HCT116 (cell line): ENCODE results near the gene MICA. TPM values are rescaled to one million over a fixed set of nuclear protein-coding genes. Genes with fewer than 3 reads are reported as not detected.

Experiments
- ATAC-seq: fragments of 200-7000 bp; cut with Tn5 transposase; 2 replicates; pipeline ENCODE4 v1.9.1; 2020; ENCODE audit warnings: mild to moderate bottlenecking, moderate library complexity
- BruUV-seq: library from RNA; stranded (reverse); fragments of 400-500 nt; replicated peaks from 2 replicates; lab custom pipeline; 2021; lab: Mats Ljungman, UMichigan
- CTCF ChIA-PET: fragments of 300-600 bp; sonication (Branson Sonifier 250); formaldehyde crosslinking; loops from one replicate; lab custom pipeline; 2021; ENCODE audit warnings: antibody characterized with exemption; lab: Charles Lee
- POLR2A ChIA-PET: fragments of 300-600, 350-600 bp; sonication (Branson Sonifier 250); formaldehyde crosslinking; loops from one replicate; lab custom pipeline; 2021; ENCODE audit warnings: antibody characterized with exemption; lab: Charles Lee
- RAD21 ChIA-PET, 2 experiments: fragments of 300-600 bp; sonication (Branson Sonifier 250); formaldehyde crosslinking; loops; one replicate each; lab custom pipeline; 2023; ENCODE audit warnings: low total read pairs in 2 of 2; ENCODE audit not compliant: uncharacterized antibody in 2 of 2, unreplicated experiment in 2 of 2, low non-redundant PET in 1 of 2; lab: Charles Lee
- DNase-seq: peaks from one replicate; pipeline ENCODE4 v3.0.0-alpha.2; 2010; ENCODE audit warnings: low read depth, low spot score
- H2AFZ ChIP-seq: fragments of 200-600 bp; shearing (Covaris generic), sonication (generic); 2 replicates; pipeline ENCODE4 v1.6.1; 2017; ENCODE audit warnings: low read depth, mixed run types, mixed read lengths, antibody characterized with exemption, low read length; ENCODE audit not compliant: poor library complexity, severe bottlenecking
- H3K27ac ChIP-seq: 2 replicates; pipeline ENCODE4 v1.5.1; 2012; ENCODE audit warnings: low read depth, low read length
- H3K27me3 ChIP-seq: fragments of 200-600 bp; sonication (generic); 2 replicates; pipeline ENCODE4 v1.6.1; 2016; ENCODE audit warnings: mixed run types, low read length, mixed read lengths; ENCODE audit not compliant: insufficient read depth
- H3K36me3 ChIP-seq, 2 experiments: fragments of 200-500 bp in 1 of 2; fragments of 200-600 bp in 1 of 2; sonication (Bioruptor generic) in 1 of 2; sonication (generic) in 1 of 2; 2 replicates each; pipeline versions ENCODE4 v1.5.1 to v1.6.1; 2014 to 2016; ENCODE audit warnings: low read length in 2 of 2, inconsistent platforms in 1 of 2, mixed read lengths in 1 of 2, mixed run types in 1 of 2; ENCODE audit not compliant: insufficient read depth in 2 of 2, control insufficient read depth in 1 of 2
- H3K4me1 ChIP-seq, 2 experiments: fragments of 200-600 bp in 1 of 2; sonication (generic) in 1 of 2; 2 replicates each; pipeline versions ENCODE4 v1.5.1 to v1.6.1; 2012 to 2017; ENCODE audit warnings: low read length in 2 of 2, inconsistent platforms in 1 of 2, mild to moderate bottlenecking in 1 of 2, mixed read lengths in 1 of 2, mixed run types in 1 of 2, moderate library complexity in 1 of 2; ENCODE audit not compliant: insufficient read depth in 2 of 2, control insufficient read depth in 1 of 2
- H3K4me2 ChIP-seq: fragments of 200-600 bp; sonication (generic); 2 replicates; pipeline ENCODE4 v1.6.1; 2017; ENCODE audit warnings: mixed run types, low read length, mixed read lengths
- H3K4me3 ChIP-seq, 2 experiments: fragments of 200-600 bp in 1 of 2; sonication (generic) in 1 of 2; replicated peaks in 1 of 2; 2 replicates each; pipeline ENCODE4 v1.5.1; 2011 to 2016; ENCODE audit warnings: low read length in 2 of 2, control low read depth in 1 of 2, low read depth in 1 of 2, mild to moderate bottlenecking in 1 of 2, mixed read lengths in 1 of 2, mixed run types in 1 of 2
- H3K79me2 ChIP-seq: fragments of 200-600 bp; sonication (generic); 2 replicates; pipeline ENCODE4 v1.6.1; 2017; ENCODE audit warnings: mild to moderate bottlenecking, mixed run types, low read length, moderate library complexity, mixed read lengths; ENCODE audit not compliant: insufficient read depth
- H3K9ac ChIP-seq: fragments of 200-600 bp; sonication (generic); 2 replicates; pipeline ENCODE4 v1.6.1; 2016; ENCODE audit warnings: low read length, mixed read lengths
- H3K9me2 ChIP-seq: fragments of 200-600 bp; sonication (generic), shearing (Covaris generic); 2 replicates; pipeline ENCODE4 v1.6.1; 2017; ENCODE audit warnings: mixed run types, mild to moderate bottlenecking, moderate library complexity; ENCODE audit not compliant: insufficient read depth
- H3K9me3 ChIP-seq, 2 experiments: fragments of 200-500 bp in 1 of 2; fragments of 200-600 bp in 1 of 2; sonication (Bioruptor generic) in 1 of 2; sonication (generic) in 1 of 2; 2 replicates each; pipeline ENCODE4 v1.6.1; 2014 to 2017; ENCODE audit warnings: low read length in 2 of 2, mixed read lengths in 2 of 2, inconsistent platforms in 1 of 2, low read depth in 1 of 2, mild to moderate bottlenecking in 1 of 2, mixed run types in 1 of 2, moderate library complexity in 1 of 2; ENCODE audit not compliant: control insufficient read depth in 1 of 2, insufficient read depth in 1 of 2
- H4K20me1 ChIP-seq: fragments of 200-600 bp; sonication (generic), shearing (Covaris generic); 2 replicates; pipeline ENCODE4 v1.6.1; 2017; ENCODE audit warnings: mixed run types, mild to moderate bottlenecking, moderate library complexity; ENCODE audit not compliant: insufficient read depth
- CEBPB ChIP-seq: IDR thresholded peaks from 2 replicates; pipeline ENCODE4 v1.6.1; 2012; ENCODE audit warnings: low read depth
- EGR1 ChIP-seq: IDR thresholded peaks from 2 replicates; pipeline ENCODE4 v1.6.1; 2012; ENCODE audit warnings: low read depth
- ELF1 ChIP-seq: IDR thresholded peaks from 2 replicates; pipeline ENCODE4 v1.6.1; 2012; ENCODE audit warnings: low read depth, borderline replicate concordance
- JUND ChIP-seq: IDR thresholded peaks from 2 replicates; pipeline ENCODE4 v1.6.1; 2012
- POLR2A ChIP-seq: IDR thresholded peaks from 2 replicates; pipeline ENCODE4 v1.7.0; 2011; ENCODE audit warnings: borderline replicate concordance; ENCODE audit not compliant: insufficient read depth, insufficient read length; ENCODE audit errors: extremely low read depth
- POLR2AphosphoS5 ChIP-seq: IDR thresholded peaks from 2 replicates; pipeline ENCODE4 v1.6.1; 2011; ENCODE audit warnings: mild to moderate bottlenecking, low read depth, low read length, moderate library complexity
- RAD21 ChIP-seq: IDR thresholded peaks from 2 replicates; pipeline ENCODE4 v1.6.1; 2012; ENCODE audit warnings: low read depth, mild to moderate bottlenecking
- SIN3A ChIP-seq: IDR thresholded peaks from 2 replicates; pipeline ENCODE4 v1.6.1; 2012; ENCODE audit warnings: low read depth
- SRF ChIP-seq: IDR thresholded peaks from 2 replicates; pipeline ENCODE4 v1.6.1; 2012; ENCODE audit warnings: low read depth
- TCF7L2 ChIP-seq: IDR thresholded peaks from 2 replicates; pipeline ENCODE4 v1.7.0; 2011; ENCODE audit warnings: borderline replicate concordance, inconsistent platforms; ENCODE audit not compliant: insufficient read depth, insufficient read length; ENCODE audit errors: extremely low read depth
- YY1 ChIP-seq: IDR thresholded peaks from 2 replicates; pipeline ENCODE4 v1.6.1; 2011; ENCODE audit warnings: low read length, low read depth, moderate library complexity, mild to moderate bottlenecking; ENCODE audit not compliant: insufficient replicate concordance; ENCODE audit errors: extremely low read depth
- intact Hi-C: fragments of 100-400 bp; cut with micrococcal nuclease; formaldehyde crosslinking; loops from 2 replicates; pipeline ENCODE4 v1.10.0; 2022
- total RNA-seq: library from RNA; stranded (reverse); gene quantifications from one replicate; pipeline ENCODE4 v1.2.1, GENCODE V29; 2021; ENCODE audit not compliant: unreplicated experiment
- TF ChIP-seq, protein P1 (sequence below): IDR thresholded peaks from 2 replicates; pipeline ENCODE4 v1.6.1; 2012
- TF ChIP-seq, protein P2 (sequence below): IDR thresholded peaks from 2 replicates; pipeline ENCODE4 v1.6.1; 2012; ENCODE audit warnings: low read depth
- TF ChIP-seq, protein P3 (sequence below), 3 experiments: fragments of 200-600 bp in 1 of 3; sonication (generic) in 1 of 3; IDR thresholded peaks in 2 of 3; conservative IDR thresholded peaks in 1 of 3; 2 replicates each; pipeline ENCODE4 v1.5.1; 2012 to 2017; ENCODE audit warnings: low read depth in 2 of 3, low read length in 2 of 3, antibody characterized with exemption in 1 of 3, borderline replicate concordance in 1 of 3, control low read depth in 1 of 3, mild to moderate bottlenecking in 1 of 3, mixed read lengths in 1 of 3, mixed run types in 1 of 3, moderate library complexity in 1 of 3; ENCODE audit not compliant: insufficient read depth in 1 of 3
- TF ChIP-seq, protein P4 (sequence below): IDR thresholded peaks from 2 replicates; pipeline ENCODE4 v1.6.1; 2012

Gene MICA
- total RNA-seq, 1 experiment from 2014 or later = 24.1 TPM

DNA sequence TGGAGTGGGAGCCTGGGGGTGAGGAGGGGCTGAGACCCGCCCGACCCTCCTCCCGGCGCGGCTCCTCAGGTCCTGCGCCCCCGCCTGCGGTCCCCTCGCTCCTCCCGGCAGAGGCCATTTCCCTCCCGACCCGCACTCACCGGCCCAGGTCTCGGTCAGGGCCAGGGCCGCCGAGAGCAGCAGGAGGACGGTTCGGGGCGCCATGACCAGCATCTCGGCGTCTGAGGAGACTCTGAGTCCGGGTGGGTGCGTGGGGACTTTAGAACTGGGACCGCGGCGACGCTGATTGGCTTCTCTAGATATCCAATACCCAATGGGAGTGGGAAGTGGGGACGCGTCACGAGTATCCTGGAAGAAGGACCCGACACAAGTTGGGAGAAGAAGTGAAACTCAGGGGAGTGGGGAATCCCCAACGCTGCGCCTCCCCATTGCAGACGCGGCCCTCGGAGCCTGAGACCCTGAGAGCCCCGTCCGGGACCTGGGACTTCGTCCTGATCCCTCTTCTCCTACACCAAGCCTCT is 46.4 kb upstream of the MICA start, which contains the start of gene HLA-B:
HLA-B (minus strand) TSS at position 234 of the 521 bp plus-strand sequence; CDS start at position 213, 21 bp downstream.
- peak; percentile 96 for ATAC-seq
- DNase-seq = peak; percentile 47
- no peaks in the 10 kb centered on the region for H3K27me3 ChIP-seq
- H3K27ac ChIP-seq = peak within 1 kb of the TSS; percentile 53; the same call in 1 of the 2 replicates
- H3K9me2 ChIP-seq = no peaks in the 10 kb centered on the region
- H3K9me3 ChIP-seq = no peaks in the 10 kb centered on the region
- H3K4me1 ChIP-seq = no peaks in the 10 kb centered on the region
- intact Hi-C loops = no loop called here
- peak within 1 kb of the TSS; percentile 60 to 65 for H3K4me3 ChIP-seq
- H3K36me3 ChIP-seq = no peaks in the 10 kb centered on the region; a peak in 2 of 4 replicates
- no TSS peak for BruUV-seq
- H3K79me2 ChIP-seq = no peaks in the 10 kb centered on the region
- no peaks in the 10 kb centered on the region for H4K20me1 ChIP-seq
- TF ChIP-seq RAD21 = no peak
- TF ChIP-seq POLR2AphosphoS5 = peak; percentile 53; the same call in 1 of the 2 replicates
- H2AFZ ChIP-seq = no peak within 1 kb of the TSS
- ChIA-PET RAD21 (no interaction called here), CTCF (interaction anchor here (0.8 kb wide), 1 partner anchor 10 kb away, joined by 6 read pairs; no protein-coding TSS in a partner anchor), POLR2A (no interaction called here)
- H3K9ac ChIP-seq = peak within 1 kb of the TSS; percentile 69
- H3K4me2 ChIP-seq = peak within 1 kb of the TSS; percentile 77

DNA sequence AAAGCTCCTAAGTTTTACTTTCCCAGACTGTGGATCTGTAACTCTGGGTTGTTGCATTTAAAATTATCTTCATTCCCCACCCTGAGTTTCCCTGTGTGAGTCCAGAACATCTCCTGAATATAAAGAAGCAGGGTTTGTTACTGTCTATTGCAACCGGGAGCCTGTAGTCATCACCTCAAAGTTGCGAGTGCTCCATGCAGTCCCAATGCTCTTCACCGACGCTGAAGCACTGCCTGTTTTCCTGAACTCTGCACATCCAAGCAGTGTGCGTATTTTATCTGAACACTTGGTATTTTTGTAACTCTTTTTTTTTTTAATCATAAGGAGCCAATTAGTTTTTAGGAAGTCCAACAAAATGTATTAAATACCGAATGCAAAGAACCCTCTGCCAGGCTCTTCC is 45.5 kb upstream of the MICA start:
- H3K36me3 ChIP-seq = no peaks in the 10 kb centered on the region; a peak in 2 of 4 replicates
- H3K4me2 ChIP-seq = no peak overlapping the region; the same call in 1 of the 2 replicates
- H3K27ac ChIP-seq = no peak overlapping the region
- intact Hi-C loops = no loop called here
- no peaks in the 10 kb centered on the region for H3K9me3 ChIP-seq
- H3K9ac ChIP-seq = no peak overlapping the region
- H3K79me2 ChIP-seq = no peaks in the 10 kb centered on the region
- RAD21 ChIA-PET = no interaction called here
- H3K4me3 ChIP-seq = no peak overlapping the region
- no peaks in the 10 kb centered on the region for H3K4me1 ChIP-seq
- CTCF ChIA-PET = interaction anchor here (0.8 kb wide), 1 partner anchor 9 kb away, joined by 6 read pairs; no protein-coding TSS in a partner anchor
- no peak for ATAC-seq
- no peak for DNase-seq
- no TSS peak for BruUV-seq
- H2AFZ ChIP-seq = no peak overlapping the region
- no peaks in the 10 kb centered on the region for H3K9me2 ChIP-seq
- H3K27me3 ChIP-seq = no peaks in the 10 kb centered on the region
- H4K20me1 ChIP-seq = no peaks in the 10 kb centered on the region
- POLR2A ChIA-PET = no interaction called here
- TF ChIP-seq, protein P1, sequence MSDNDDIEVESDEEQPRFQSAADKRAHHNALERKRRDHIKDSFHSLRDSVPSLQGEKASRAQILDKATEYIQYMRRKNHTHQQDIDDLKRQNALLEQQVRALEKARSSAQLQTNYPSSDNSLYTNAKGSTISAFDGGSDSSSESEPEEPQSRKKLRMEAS = no peak
- TF ChIP-seq, protein P2, sequence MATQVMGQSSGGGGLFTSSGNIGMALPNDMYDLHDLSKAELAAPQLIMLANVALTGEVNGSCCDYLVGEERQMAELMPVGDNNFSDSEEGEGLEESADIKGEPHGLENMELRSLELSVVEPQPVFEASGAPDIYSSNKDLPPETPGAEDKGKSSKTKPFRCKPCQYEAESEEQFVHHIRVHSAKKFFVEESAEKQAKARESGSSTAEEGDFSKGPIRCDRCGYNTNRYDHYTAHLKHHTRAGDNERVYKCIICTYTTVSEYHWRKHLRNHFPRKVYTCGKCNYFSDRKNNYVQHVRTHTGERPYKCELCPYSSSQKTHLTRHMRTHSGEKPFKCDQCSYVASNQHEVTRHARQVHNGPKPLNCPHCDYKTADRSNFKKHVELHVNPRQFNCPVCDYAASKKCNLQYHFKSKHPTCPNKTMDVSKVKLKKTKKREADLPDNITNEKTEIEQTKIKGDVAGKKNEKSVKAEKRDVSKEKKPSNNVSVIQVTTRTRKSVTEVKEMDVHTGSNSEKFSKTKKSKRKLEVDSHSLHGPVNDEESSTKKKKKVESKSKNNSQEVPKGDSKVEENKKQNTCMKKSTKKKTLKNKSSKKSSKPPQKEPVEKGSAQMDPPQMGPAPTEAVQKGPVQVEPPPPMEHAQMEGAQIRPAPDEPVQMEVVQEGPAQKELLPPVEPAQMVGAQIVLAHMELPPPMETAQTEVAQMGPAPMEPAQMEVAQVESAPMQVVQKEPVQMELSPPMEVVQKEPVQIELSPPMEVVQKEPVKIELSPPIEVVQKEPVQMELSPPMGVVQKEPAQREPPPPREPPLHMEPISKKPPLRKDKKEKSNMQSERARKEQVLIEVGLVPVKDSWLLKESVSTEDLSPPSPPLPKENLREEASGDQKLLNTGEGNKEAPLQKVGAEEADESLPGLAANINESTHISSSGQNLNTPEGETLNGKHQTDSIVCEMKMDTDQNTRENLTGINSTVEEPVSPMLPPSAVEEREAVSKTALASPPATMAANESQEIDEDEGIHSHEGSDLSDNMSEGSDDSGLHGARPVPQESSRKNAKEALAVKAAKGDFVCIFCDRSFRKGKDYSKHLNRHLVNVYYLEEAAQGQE = no peak
- TF ChIP-seq SRF (no peak), EGR1 (no peak), JUND (no peak), SIN3A (no peak), ELF1 (no peak), YY1 (no peak), POLR2A (no peak), TCF7L2 (no peak), CEBPB (no peak)
- TF ChIP-seq, protein P3, sequence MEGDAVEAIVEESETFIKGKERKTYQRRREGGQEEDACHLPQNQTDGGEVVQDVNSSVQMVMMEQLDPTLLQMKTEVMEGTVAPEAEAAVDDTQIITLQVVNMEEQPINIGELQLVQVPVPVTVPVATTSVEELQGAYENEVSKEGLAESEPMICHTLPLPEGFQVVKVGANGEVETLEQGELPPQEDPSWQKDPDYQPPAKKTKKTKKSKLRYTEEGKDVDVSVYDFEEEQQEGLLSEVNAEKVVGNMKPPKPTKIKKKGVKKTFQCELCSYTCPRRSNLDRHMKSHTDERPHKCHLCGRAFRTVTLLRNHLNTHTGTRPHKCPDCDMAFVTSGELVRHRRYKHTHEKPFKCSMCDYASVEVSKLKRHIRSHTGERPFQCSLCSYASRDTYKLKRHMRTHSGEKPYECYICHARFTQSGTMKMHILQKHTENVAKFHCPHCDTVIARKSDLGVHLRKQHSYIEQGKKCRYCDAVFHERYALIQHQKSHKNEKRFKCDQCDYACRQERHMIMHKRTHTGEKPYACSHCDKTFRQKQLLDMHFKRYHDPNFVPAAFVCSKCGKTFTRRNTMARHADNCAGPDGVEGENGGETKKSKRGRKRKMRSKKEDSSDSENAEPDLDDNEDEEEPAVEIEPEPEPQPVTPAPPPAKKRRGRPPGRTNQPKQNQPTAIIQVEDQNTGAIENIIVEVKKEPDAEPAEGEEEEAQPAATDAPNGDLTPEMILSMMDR (IDR thresholded peaks at IDR 0.05 in 2 of 3, conservative IDR thresholded peaks at IDR 0.05 in 1 of 3; ENCODE audit: borderline replicate concordance in 1 of 3, insufficient read depth in 1 of 3, low read depth in 2 of 3, low read length in 2 of 3) = no peak
- TF ChIP-seq, protein P4, sequence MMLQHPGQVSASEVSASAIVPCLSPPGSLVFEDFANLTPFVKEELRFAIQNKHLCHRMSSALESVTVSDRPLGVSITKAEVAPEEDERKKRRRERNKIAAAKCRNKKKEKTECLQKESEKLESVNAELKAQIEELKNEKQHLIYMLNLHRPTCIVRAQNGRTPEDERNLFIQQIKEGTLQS = no peak
